ENCODE data around the gene PPFIA4. TPM values are rescaled to one million over a fixed set of nuclear protein-coding genes. Genes with fewer than 3 reads are reported as not detected.

Gene PPFIA4
- total RNA-seq, 1 experiment from 2014 or later = 10.8 TPM

DNA sequence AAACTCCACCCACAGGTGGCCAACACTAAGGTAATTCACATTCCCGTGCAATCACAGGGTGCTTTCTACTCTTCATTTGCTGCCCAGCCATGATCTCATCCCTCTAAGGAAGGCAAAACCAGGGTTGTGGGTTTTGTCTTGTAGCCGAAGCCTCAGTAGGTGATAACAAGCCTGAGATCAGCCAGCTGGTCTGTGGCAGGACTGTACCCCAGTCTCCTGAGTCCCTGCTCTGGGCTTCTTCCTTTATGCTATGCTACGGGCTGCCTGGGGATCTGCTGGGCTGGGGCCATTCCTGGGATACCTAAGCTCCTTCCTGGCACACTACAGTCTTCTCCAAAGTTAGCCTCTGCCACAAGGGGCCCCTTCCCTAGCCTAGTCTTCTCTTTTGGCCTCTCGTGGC, 9.8 kb downstream of the PPFIA4 start:
- no peaks in the 10 kb centered on the region for H3K36me3 ChIP-seq (ENCODE audit: control insufficient read depth in 1 of 2, insufficient read depth in 2 of 2, low read length in 2 of 2)
- TF ChIP-seq, protein P1, sequence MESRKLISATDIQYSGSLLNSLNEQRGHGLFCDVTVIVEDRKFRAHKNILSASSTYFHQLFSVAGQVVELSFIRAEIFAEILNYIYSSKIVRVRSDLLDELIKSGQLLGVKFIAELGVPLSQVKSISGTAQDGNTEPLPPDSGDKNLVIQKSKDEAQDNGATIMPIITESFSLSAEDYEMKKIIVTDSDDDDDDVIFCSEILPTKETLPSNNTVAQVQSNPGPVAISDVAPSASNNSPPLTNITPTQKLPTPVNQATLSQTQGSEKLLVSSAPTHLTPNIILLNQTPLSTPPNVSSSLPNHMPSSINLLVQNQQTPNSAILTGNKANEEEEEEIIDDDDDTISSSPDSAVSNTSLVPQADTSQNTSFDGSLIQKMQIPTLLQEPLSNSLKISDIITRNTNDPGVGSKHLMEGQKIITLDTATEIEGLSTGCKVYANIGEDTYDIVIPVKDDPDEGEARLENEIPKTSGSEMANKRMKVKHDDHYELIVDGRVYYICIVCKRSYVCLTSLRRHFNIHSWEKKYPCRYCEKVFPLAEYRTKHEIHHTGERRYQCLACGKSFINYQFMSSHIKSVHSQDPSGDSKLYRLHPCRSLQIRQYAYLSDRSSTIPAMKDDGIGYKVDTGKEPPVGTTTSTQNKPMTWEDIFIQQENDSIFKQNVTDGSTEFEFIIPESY (IDR thresholded peaks at IDR 0.05; ENCODE audit: extremely low read depth, insufficient replicate concordance, low read length) = no peak
- TF ChIP-seq EZH2 (IDR thresholded peaks at IDR 0.05) (no peak), RAD21 (IDR thresholded peaks at IDR 0.05; ENCODE audit: low read depth) (no peak), ZNF274 (IDR thresholded peaks at IDR 0.05; ENCODE audit: low read depth, low read length) (no peak), ZFX (IDR thresholded peaks at IDR 0.05) (no peak), YY1 (IDR thresholded peaks at IDR 0.05; ENCODE audit: extremely low read depth, insufficient replicate concordance, low read depth, low read length) (no peak), SRF (IDR thresholded peaks at IDR 0.05; ENCODE audit: low read depth) (no peak)
- TF ChIP-seq, protein P2, sequence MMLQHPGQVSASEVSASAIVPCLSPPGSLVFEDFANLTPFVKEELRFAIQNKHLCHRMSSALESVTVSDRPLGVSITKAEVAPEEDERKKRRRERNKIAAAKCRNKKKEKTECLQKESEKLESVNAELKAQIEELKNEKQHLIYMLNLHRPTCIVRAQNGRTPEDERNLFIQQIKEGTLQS (IDR thresholded peaks at IDR 0.05) = no peak
- TF ChIP-seq, protein P3, sequence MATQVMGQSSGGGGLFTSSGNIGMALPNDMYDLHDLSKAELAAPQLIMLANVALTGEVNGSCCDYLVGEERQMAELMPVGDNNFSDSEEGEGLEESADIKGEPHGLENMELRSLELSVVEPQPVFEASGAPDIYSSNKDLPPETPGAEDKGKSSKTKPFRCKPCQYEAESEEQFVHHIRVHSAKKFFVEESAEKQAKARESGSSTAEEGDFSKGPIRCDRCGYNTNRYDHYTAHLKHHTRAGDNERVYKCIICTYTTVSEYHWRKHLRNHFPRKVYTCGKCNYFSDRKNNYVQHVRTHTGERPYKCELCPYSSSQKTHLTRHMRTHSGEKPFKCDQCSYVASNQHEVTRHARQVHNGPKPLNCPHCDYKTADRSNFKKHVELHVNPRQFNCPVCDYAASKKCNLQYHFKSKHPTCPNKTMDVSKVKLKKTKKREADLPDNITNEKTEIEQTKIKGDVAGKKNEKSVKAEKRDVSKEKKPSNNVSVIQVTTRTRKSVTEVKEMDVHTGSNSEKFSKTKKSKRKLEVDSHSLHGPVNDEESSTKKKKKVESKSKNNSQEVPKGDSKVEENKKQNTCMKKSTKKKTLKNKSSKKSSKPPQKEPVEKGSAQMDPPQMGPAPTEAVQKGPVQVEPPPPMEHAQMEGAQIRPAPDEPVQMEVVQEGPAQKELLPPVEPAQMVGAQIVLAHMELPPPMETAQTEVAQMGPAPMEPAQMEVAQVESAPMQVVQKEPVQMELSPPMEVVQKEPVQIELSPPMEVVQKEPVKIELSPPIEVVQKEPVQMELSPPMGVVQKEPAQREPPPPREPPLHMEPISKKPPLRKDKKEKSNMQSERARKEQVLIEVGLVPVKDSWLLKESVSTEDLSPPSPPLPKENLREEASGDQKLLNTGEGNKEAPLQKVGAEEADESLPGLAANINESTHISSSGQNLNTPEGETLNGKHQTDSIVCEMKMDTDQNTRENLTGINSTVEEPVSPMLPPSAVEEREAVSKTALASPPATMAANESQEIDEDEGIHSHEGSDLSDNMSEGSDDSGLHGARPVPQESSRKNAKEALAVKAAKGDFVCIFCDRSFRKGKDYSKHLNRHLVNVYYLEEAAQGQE (IDR thresholded peaks at IDR 0.05; ENCODE audit: low read depth) = no peak
- no peak overlapping the region for H3K9ac ChIP-seq (ENCODE audit: low read length)
- no peaks in the 10 kb centered on the region for H3K79me2 ChIP-seq (ENCODE audit: insufficient read depth, low read length)
- no peaks in the 10 kb centered on the region for H3K27me3 ChIP-seq (ENCODE audit: insufficient read depth, low read length)
- DNase-seq (ENCODE audit: low read depth, low spot score) = no peak
- no peak overlapping the region for H3K27ac ChIP-seq (ENCODE audit: low read depth, low read length)
- ChIA-PET CTCF (interaction anchor here (1.3 to 3.7 kb wide), 4 partner anchors 82 to 232 kb away, joined by 3 to 43 read pairs (median 5); no protein-coding TSS in a partner anchor), RAD21 (ENCODE audit: low non-redundant PET in 1 of 2, low total read pairs in 2 of 2, uncharacterized antibody in 2 of 2, unreplicated experiment in 2 of 2) (interaction anchor here in 1 of 2 experiments (1.4 kb wide), 1 partner anchor 232 kb away, joined by 4 read pairs; no protein-coding TSS in a partner anchor), POLR2A (no interaction called here)
- no peaks in the 10 kb centered on the region for H3K9me3 ChIP-seq (ENCODE audit: control insufficient read depth in 1 of 2, insufficient read depth in 1 of 2, low read depth in 1 of 2, low read length in 2 of 2)
- H2AFZ ChIP-seq (ENCODE audit: low read depth, low read length, poor library complexity, severe bottlenecking) = no peak overlapping the region
- no peak overlapping the region for H3K4me3 ChIP-seq (replicated peaks in 1 of 2; ENCODE audit: low read depth in 1 of 2, low read length in 2 of 2)
- H3K4me2 ChIP-seq (ENCODE audit: low read length) = no peak overlapping the region
- peaks cover 0 to 14% of the 10 kb centered on the region in 2 experiments; a peak in 2 of 4 replicates for H3K4me1 ChIP-seq (ENCODE audit: control insufficient read depth in 1 of 2, insufficient read depth in 2 of 2, low read length in 2 of 2)
- H3K9me2 ChIP-seq (ENCODE audit: insufficient read depth) = no peaks in the 10 kb centered on the region
- intact Hi-C loops (cut with micrococcal nuclease) = no loop called here
- H4K20me1 ChIP-seq (ENCODE audit: insufficient read depth) = no peaks in the 10 kb centered on the region
- no TSS peak for BruUV-seq (replicated peaks)
- no peak for ATAC-seq

Data from HCT116 (cell line).